GM19239 (cell line): ENCODE measurements around the gene MICAL2.

Source experiments
- DNase-seq: peaks from one replicate; pipeline ENCODE4 v3.0.0; 2011; ENCODE audit warnings: low spot score; ENCODE audit not compliant: insufficient read length
- FAIRE-seq: peaks from 2 replicates; lab custom pipeline; 2011; peaks lifted over from hg19 to GRCh38; lab: Jason Lieb, UNC

The MICAL2 gene

GRCh38 chr11:12075822-12076821 is 34.3 kb upstream of the MICAL2 start:
- no peak for DNase-seq
- FAIRE-seq = no peak

GRCh38 chr11:12076840-12077534 is 33.4 kb upstream of the MICAL2 start:
- no peak for DNase-seq
- no peak for FAIRE-seq

- no peak for FAIRE-seq
- DNase-seq = no peak
Observed at GRCh38 chr11:12077535-12078280, 32.7 kb upstream of the MICAL2 start.

GRCh38 chr11:12079726-12080556 is 30.4 kb upstream of the MICAL2 start:
- DNase-seq (no peak), FAIRE-seq (no peak)

GRCh38 chr11:12083380-12083779 is 27.0 kb upstream of the MICAL2 start:
- FAIRE-seq = no peak
- DNase-seq = no peak

GRCh38 chr11:12084256-12084655 is 26.1 kb upstream of the MICAL2 start:
- DNase-seq (no peak), FAIRE-seq (no peak)

- FAIRE-seq (no peak), DNase-seq (no peak)
Observed at GRCh38 chr11:12085371-12086251, 24.8 kb upstream of the MICAL2 start.

GRCh38 chr11:12086271-12087074 is 23.9 kb upstream of the MICAL2 start:
- FAIRE-seq = no peak
- no peak for DNase-seq

GRCh38 chr11:12087075-12088004 is 23.1 kb upstream of the MICAL2 start:
- no peak for DNase-seq
- no peak for FAIRE-seq

- DNase-seq = no peak
Observed at GRCh38 chr11:12088047-12088481, 22.3 kb upstream of the MICAL2 start.

GRCh38 chr11:12088531-12088930 is 21.9 kb upstream of the MICAL2 start:
- FAIRE-seq = no peak

More at GRCh38 chr11:12088047-12088481, 22.3 kb upstream of the MICAL2 start:
- no peak for FAIRE-seq

GRCh38 chr11:12089041-12089440 is 21.3 kb upstream of the MICAL2 start:
- FAIRE-seq (no peak), DNase-seq (no peak)

More at GRCh38 chr11:12088531-12088930, 21.9 kb upstream of the MICAL2 start:
- DNase-seq = no peak

GRCh38 chr11:12089473-12089872 is 20.9 kb upstream of the MICAL2 start:
- no peak for DNase-seq
- no peak for FAIRE-seq

GRCh38 chr11:12090061-12090591 is 20.3 kb upstream of the MICAL2 start:
- FAIRE-seq (no peak), DNase-seq (no peak)

- DNase-seq = no peak
Observed at GRCh38 chr11:12090761-12091258, 19.6 kb upstream of the MICAL2 start.

GRCh38 chr11:12091956-12092558 is 18.3 kb upstream of the MICAL2 start:
- DNase-seq = no peak
- no peak for FAIRE-seq

More at GRCh38 chr11:12090761-12091258, 19.6 kb upstream of the MICAL2 start:
- no peak for FAIRE-seq
